Stimulated activated CD8-positive, alpha-beta memory T cell treated with anti-CD3 and anti-CD28 coated beads, Interleukin-12 subunit alpha, Interleukin-12 subunit beta, amount 100 ng/mL, for 24 hours (primary cell): ENCODE results near the gene PIGU.

ENCODE experiments used
- DNase-seq: peaks from one replicate; pipeline ENCODE4 v3.0.0-alpha.2; 2020; ENCODE audit errors: extremely low read depth

Gene PIGU

DNA sequence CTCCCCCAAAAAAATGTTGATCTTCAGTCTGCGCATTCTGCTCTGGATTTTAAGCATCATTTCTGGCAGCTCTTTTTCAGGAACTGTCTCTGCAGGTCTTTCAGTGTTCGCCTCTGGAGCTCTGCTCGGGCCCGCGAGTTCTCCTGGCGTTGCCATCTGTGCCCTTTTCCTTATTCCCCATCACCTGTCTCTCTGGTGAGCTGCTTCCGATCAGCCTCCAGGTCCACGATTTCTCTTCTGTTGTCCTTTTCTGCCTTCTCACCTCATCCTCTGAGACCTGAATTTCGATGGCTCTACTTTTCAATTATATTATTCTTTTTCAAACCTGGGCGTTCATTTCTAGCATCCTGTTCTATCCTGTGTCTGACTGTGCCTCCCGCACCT lies 119.0 kb downstream of the PIGU start:
- DNase-seq: no peak

DNA sequence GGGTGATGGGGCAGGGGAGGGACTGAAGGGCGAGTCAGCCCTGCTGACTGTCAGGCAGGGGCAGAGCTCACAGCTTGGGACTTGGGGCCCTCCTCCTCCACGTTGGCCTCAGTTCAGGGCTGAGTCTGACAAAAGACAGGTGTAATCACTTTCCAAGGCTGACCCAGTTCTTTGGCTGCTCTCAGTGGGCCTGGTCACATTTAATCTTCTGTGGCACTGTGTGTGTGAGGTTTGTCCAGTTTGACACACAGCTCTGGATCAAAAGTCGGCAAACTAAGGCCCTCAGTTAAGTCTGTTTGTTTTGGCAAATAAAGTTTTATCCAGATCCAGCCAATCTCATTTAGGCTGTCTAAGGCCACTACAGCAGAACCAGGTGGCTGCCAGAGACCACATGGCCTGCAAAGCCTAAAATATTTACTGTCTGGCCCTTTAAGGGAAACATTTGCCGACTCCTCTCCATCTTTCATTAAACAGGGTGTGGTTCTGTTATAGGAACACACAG lies 123.5 kb downstream of the PIGU start:
- no peak for DNase-seq

DNA sequence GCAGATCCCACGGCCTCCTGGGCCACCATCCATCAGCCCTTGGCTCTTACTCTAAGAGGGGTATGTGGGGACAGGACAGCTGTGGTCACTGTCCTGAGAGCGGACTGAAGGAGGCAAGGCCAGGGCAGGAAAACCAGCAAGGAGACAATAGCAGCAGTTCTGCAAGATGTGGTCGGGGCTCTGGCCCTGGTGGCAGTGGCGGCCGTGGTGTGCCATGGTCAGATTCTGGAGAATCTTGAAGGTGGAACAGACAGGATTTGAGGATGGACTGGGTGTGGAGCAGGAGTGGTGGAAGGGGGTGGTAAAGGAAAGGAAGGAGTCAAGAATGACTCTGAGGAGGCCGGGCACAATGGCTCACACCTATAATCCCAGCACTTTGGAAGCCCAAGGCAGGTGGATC lies 124.3 kb downstream of the PIGU start:
- no peak for DNase-seq

DNA sequence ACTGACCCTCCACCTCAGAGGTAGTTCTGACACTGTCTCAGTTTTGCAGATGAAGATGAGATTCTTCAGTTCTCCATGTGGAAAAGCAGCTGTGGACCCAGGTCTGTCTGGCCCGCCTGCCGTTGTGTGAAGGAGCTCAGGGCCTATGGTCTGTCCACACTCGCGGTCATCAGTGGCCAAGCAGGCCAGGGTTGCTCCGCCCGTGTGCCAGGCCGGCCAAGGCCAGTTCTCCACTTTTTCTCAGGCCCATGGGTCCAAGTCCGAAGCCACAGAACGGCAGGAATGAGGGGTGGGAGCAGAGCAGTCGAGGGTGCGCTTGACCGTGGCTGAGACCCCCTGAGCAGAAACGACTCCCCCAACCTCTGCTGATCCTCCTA lies 127.0 kb downstream of the PIGU start:
- DNase-seq: no peak

DNA sequence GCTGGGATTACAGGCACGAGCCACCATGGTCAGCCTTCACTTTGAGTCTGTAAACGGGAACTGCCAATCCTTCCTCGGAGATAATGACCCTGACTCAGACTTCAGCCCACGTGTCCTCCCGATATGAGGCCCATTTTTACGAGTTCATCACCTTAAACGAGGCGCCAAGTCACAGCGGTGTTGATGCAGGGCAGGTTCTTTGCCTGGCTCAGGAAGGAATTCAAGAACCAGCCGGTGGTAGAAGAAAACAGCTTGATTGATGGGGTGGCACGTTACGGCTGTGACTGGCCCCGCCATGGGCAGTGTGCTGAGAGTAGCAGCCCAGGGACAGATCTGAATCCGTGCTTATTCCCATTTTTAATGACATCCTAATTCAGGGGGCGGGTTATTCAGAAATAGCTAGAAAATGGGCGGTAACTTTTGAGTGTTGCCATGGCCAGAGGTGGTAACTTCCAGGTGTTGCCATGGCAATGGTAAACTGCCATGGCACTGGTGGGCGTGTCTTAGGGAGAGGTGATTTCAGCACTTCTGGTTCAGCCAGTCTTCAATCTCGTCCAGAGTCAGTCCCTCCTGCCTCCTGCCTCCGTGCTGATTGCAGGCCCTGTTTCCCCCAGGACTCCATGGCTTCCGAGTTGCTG lies 127.5 kb downstream of the PIGU start:
- DNase-seq: no peak

DNA sequence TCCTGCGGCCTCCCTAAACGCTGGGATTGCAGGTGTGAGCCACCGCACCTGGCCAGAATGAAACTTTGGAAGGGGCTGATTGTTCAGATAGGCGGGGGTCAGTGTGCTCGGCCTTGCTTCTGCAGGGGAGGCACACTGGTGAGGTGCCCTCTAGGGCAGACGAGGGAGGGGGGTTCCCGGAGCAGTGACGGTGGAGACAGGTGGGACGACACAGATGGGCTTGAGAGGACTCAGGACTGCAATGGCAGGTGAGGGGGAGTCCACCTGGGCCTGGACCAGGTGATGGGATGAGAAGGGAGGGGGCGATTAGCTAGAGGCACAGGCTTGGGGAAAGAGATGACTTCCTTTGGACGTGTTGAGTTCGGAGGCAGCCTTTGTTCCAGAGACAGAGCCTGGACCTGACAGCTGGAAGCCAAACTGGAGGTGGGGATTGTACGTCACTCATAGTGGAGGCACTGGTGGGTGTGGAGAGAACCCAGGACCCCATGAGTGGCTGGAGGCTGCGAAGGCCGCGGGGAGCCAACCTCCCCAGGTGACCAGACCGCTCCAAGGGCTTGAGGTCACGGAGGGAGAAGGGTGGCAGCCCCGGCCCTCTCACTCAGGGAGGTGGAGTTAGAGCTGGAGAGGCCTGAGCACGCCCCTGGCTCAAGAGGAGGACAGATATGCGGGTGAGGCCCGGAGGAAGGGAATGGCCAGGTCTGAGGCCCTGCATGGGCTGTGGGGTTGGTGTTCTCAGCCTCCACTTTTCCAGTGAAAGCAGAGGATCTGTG lies 128.9 kb downstream of the PIGU start:
- DNase-seq: no peak

DNA sequence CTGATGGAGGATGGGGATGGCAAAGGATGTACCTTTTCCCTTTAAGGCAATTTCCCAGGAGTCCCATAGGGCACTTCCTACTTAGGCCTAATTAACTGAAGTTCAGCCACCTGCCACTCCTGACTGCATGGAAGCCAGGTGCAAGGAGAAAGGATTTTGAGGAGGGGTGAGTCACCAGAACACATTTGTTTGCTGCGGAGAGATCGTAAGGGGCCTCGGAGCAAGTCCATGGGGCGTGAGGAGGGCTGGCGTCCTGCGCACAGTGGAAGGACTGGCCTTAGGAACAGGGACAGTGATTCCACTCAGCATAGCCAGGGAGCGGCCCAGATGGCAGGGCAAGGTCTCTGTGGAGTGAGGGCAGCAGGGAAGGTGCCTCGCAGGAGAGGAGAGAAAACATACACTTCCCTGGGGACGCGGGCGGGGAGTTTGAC lies 130.1 kb downstream of the PIGU start:
- no peak for DNase-seq

DNA sequence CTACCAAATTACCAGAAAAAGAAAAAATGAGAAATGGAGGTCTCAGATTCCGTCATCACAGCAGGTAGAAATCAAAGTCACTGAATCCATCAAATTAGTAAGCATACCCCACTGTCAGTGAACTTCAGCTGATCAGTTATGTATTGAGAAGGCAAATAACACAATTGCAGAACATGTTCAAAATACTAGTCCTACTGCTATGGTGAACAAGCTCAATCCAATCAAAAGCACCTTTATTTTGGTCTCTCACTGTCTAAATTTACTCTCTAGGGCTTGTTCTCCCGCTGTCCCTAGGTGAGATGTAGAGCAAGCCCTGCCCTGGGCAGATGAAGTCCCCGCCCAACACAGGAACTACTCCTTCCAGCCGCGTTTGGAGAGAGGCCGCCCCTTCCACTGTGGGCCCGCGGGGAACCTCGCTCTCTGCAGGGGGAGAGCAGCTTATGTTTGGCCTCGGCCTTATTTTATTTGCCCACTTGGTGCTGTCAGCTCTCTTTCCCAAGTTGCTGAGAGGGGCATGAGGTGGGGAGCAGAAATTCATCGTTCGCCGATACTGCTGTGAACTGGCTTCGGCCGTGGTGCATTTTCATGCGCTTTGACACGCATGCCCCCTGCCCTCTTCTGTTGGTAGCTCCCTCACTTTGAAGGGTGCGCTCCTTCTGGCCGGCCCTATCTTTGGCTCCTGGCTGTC lies 132.6 kb downstream of the PIGU start:
- no peak for DNase-seq

DNA sequence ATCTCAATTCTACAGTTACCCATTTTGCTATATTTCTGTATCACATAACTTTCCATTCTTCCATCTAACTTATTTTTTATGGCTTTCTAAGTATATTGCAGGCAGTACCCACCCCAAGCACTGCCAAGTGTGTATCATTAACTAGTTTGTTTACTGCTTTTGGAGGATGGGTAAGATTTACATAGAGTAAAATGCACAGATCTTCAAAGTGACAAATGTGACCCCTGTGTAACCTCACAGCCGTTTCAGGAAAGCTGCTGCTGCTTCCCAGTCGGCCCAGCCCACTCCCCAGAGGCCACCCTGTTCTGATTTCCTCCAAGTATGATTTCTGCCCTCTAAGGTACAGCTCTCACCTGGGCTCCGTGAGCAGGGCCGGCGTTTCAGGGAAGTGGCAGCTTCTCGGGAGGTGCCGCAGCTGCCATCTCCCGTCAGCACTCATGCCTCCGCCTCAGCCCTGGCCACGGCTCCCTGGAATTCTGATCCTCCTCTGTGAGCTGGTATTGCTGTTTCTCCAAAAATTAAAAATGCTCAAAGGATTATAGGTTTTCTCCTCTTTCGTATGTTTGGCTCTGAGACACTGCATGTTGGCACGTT lies 133.3 kb downstream of the PIGU start:
- DNase-seq: no peak

DNA sequence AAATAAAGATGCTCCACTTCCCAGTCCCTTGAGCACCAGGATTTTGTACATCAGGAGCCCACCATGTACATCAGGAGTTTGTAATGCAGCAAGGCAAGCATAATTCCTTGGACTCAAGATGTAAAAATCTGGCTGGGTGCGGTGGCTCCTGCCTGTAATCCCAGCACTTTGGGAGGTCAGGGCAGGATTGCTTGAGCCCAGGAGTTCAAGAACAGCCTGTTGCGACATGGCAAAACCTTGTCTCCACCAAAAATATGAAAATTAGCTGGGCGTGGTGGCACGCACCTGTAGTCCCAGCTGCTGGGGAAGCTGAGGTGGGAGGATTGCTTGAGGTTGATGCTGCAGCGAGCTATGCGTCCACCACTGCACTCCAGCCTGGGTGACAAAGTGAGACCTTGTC lies 134.5 kb downstream of the PIGU start:
- no peak for DNase-seq

DNA sequence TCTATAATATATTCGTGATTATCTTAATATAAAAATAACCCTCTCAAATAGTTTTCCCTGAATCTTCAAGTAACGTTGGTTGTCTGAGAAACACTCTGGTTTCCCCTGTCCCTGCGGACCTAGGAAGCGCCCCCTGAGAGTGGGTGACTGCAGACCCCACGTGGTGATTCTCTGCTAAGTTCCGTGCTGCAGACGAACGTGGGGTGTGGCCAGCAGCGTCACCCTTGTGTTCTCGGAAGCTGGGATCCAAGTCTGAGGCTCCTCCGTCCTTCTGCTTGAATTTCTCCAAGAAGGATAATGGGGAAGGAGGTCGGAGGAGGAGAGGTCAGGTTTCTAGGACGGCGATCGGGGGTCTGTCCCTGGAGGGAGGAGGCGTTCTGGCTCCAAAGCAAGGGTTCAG lies 135.0 kb downstream of the PIGU start:
- DNase-seq: no peak

DNA sequence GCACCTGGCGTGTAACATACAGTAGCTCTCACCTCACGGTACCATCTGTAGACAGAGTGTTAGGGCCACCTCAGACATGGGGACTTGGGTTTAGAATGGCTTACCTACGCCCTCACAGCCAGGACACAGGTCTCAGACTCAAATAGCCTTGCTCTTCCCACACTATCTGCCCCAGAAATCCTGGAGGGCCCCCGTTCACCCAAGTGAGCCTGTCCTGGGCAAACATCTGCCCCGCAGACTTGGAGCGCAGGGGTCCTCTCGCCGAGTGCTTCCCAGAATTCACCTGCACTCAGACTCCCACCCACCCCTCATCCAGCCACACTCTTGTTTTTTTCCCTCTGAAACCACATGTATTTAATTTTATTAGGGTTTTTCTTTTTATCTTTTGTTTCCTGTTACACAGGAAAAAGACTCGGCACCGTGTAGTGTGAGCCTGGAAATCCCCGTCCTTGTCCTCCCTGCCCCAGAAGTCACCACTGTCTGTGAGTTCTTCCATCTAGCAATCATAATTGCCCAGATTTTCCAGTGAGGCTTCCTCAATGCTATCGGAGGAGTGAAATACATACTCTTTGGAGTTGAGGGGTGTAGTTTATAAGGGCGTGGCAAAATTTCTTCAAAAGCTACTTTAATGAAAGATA lies 135.5 kb downstream of the PIGU start:
- no peak for DNase-seq

DNA sequence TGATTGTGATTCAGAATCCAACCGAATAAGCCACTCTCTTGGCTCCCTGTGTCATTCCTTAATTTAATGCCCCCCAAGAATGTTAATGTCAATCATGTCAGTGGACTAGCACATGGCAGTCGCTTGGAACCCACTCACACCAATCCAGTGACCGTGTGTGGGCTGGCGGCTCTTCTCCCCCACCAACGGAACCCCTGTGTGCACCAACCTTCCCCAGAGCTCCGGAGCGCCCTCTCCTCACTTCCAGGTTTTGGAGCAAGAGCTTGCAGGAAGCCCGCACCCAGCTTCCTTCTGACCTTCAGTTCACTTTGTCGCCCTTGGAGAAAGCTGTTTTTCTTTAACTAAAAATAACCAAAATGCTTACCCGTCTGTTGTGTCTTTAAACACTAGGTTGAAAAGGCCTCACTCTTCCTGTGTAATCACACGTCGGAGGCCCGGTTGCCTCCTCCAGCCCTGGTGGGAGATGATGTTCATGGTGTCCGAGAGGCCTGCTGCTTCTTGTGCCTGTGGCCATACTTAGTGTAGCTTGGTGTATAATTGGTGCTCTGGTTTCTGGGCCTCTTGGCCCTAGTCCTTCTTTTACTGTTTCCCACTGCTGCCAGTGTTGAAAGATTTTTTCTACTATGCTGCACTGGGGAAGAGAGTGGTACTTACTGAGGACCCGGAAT lies 136.2 kb downstream of the PIGU start:
- no peak for DNase-seq

DNA sequence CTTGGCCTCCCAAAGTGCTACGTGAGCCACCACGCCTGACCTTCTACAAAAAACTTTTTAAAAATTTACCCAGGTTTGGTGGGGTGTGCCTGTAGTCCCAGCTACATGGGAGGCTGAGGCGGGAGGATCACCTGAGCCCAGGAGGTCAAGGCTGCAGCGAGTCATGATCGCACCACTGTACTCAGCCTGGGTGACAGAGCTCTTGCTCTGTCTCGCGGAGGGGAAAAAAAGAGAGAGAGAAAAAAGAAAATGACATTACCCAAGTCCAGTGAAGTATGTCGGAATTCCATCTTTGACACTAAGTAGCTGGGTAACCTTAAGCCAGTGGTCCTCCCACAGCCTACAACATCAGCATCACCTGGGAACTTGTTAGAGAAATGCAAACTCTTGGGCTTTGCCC lies 137.1 kb downstream of the PIGU start:
- no peak for DNase-seq

DNA sequence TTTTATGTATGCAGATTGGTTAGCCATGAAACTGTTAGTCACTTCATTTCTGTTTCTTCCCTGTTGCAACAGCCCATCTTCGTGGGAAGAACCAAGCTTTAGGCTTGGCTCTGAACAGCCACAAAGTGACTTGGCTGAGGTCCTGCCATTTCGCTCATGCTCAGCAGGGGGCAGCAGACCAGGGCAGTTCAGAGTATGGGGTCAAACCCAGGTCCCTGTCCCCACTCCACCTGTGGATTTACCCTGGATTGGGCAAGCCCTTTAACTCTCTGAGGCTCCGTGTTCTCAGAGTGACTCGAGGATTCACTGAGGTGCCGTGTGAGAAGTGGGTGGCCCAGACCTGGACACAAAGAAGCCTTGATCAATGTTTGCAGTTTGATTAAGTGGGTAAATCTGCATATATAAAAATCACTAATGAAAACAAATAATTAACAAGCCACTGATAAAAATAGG lies 138.2 kb downstream of the PIGU start:
- no peak for DNase-seq

DNA sequence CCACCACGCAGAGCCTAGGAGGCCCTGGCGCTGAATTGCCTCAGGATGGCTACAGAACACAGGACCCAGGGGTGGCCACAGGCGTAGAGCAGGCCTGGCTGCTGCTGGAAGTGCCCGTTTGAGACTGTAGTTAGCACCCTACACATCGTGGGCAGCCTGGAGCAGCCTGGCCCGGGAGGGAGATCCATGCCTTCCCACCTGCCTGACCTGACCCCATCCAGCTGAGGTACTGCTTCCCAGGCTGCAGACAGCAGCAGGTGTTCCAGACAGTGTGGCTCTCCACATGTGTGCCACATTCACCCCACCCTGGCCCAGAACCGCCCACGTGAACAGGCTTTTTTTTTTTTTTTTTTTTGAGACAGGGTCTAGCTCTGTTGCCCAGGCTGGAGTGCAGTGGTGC lies 139.2 kb downstream of the PIGU start:
- DNase-seq: no peak

DNA sequence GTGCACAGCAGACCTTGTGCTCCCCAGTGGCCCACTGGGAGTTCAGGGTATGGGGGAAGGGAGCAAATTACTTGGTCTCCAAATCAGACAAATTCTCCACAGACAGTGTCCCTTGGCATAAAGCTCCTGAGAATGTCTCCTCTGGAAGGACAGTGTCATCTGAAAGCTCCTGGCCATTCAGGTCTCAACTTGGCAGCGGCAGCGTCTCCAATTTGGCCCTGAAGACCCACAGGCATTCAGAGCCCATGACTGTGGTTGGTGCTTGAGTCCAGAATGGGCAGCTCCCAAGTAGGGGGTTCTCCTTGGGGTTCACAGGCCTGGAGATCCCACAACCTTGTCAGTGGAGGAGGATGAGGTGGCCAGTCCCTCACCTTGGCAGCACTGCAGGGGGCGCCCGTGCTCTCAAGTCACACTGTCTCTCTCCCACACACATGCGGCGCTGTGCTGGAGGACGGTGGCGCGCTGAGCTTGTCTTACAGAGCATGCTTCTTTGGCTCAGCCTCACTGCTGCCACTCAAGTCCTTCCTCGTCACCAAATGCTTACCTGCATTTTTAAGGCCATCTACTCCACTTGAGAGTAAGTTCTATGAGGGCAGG lies 140.0 kb downstream of the PIGU start:
- no peak for DNase-seq

DNA sequence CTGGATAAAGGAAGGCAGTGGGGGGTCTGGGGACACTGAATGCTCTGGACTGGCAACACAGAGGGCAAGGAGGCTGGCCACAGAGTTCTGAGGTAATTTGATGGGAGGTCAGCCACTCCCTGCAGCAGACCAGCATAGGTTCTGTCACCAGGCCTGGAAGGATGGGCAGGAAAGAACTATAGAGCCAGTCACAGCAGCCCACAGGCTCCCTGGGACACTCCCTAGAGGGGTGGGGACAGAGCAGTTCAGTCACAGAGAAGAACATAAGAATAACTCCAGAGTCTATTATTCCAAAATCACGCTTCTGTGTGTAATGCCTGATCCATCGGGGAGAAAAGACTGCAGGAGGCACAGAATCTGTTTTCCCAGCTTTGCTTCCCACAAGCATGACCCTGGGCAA lies 141.0 kb downstream of the PIGU start:
- DNase-seq: no peak

DNA sequence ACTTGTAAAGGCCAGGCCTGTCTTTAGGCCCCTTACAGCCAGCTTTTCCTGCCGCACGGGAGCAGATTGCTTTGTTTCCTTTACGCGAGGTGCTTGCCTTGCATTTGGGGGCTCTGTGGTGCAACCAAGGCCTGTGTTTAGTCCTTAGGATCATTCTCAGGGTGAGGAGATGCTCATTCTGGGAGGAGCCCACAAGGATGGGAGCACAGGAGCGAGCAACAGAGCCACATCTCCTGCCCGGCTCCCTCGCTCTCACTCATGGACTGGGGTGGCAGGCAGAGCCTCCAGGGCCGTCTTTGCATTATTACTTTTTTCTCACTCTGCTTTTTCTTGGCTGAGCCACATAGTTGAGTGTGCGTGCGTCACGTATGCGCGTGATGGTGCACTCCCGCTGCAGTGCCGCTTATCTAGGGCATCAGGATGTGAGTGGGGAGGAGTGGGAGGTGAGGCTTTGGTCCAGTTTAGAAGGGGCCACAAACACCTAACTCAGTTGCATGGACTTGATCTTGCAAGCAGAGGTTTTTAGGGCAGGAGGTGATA lies 141.5 kb downstream of the PIGU start:
- no peak for DNase-seq

DNA sequence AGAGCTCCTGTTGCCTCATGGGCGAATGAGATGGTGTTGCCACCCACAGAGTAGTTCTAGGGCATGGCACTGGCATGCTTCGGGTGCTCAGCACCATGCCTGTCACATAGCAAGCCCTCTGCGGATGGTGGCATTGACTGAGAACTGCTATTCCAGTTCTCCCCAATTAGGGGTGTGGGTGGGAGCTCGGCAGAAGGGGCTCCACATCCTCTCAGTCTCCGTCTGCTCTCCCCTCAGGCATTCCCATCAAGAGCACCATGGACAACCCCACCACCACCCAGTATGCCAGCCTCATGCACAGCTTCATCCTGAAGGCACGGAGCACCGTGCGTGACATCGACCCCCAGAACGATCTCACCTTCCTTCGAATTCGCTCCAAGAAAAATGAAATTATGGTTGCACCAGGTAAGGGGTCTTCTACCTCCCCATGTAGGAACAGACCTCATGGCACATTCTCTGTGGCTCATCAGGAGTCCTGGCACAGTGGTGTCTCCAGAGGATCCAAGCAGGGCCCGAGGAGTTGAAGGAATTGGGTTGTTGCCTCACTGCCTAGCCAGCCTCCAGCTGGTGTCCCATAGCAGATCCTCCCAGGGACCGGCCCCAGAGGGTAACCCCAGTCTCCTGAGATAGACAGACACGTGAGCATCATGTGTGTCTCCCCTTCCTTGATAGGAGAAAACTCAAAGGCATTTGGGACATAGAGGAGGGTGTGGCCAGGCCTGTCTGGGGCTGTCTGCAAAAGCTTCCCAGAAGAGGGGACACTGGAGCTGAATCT lies 142.3 kb downstream of the PIGU start:
- DNase-seq: no peak
